Endodermal cell (in vitro differentiated cells): ENCODE data around the gene SFRP4. TPM values are rescaled to one million over a fixed set of nuclear protein-coding genes. Genes with fewer than 3 reads are reported as not detected.

Experiments
- DNase-seq: peaks from one replicate; pipeline ENCODE4 v3.0.0-alpha.2; 2017
- H3K27ac ChIP-seq: 2 replicates; pipeline ENCODE4 v1.5.1; 2013; ENCODE audit warnings: mild to moderate bottlenecking, low read depth, low read length, moderate library complexity
- H3K27me3 ChIP-seq: 2 replicates; pipeline ENCODE4 v1.6.1; 2013; ENCODE audit warnings: mild to moderate bottlenecking, low read length, moderate library complexity; ENCODE audit not compliant: insufficient read depth, control insufficient read depth, poor library complexity, severe bottlenecking
- H3K36me3 ChIP-seq: 2 replicates; pipeline ENCODE4 v1.7.0; 2013; ENCODE audit warnings: mild to moderate bottlenecking, low read length, moderate library complexity; ENCODE audit not compliant: control insufficient read depth, insufficient read depth
- H3K4me1 ChIP-seq: one replicate; pipeline ENCODE4 v1.7.0; 2013; ENCODE audit warnings: low read length; ENCODE audit not compliant: control insufficient read depth, insufficient read depth
- H3K4me3 ChIP-seq: 2 replicates; pipeline ENCODE4 v1.5.1; 2013; ENCODE audit warnings: mild to moderate bottlenecking, low read length, moderate library complexity
- H3K9ac ChIP-seq: 2 replicates; pipeline ENCODE4 v1.6.1; 2013; ENCODE audit warnings: mild to moderate bottlenecking, low read length, moderate library complexity; ENCODE audit not compliant: poor library complexity, severe bottlenecking; ENCODE audit errors: extremely low read depth
- H3K9me3 ChIP-seq: 2 replicates; pipeline ENCODE4 v1.6.1; 2013; ENCODE audit warnings: mild to moderate bottlenecking, low read length, moderate library complexity; ENCODE audit not compliant: control insufficient read depth
- H3K27ac Mint-ChIP-seq: 2 replicates; pipeline ENCODE4 v1.8.0; 2020; ENCODE audit warnings: mixed read lengths
- H3K27me3 Mint-ChIP-seq: 2 replicates; pipeline ENCODE4 v1.8.0; 2021; ENCODE audit warnings: mild to moderate bottlenecking, mixed read lengths; ENCODE audit not compliant: insufficient read depth
- H3K36me3 Mint-ChIP-seq: 2 replicates; pipeline ENCODE4 v1.8.0; 2020; ENCODE audit warnings: low read depth, mixed read lengths
- H3K4me1 Mint-ChIP-seq: 2 replicates; pipeline ENCODE4 v1.8.0; 2020; ENCODE audit warnings: mixed read lengths
- H3K4me3 Mint-ChIP-seq: 2 replicates; pipeline ENCODE4 v1.8.0; 2020; ENCODE audit warnings: mild to moderate bottlenecking, moderate library complexity, mixed read lengths
- H3K9me3 Mint-ChIP-seq: 2 replicates; pipeline ENCODE4 v1.8.0; 2020; ENCODE audit warnings: mild to moderate bottlenecking, mixed read lengths
- CTCF ChIP-seq: fragments of 200-600 bp; sonication (generic); conservative IDR thresholded peaks from 2 replicates; pipeline ENCODE4 v1.5.0; 2021; ENCODE audit warnings: antibody characterized with exemption, mild to moderate bottlenecking
- WGBS, 2 experiments: methylation state at CpG; one replicate each; pipeline versions ENCODE4 v1.1.5 to v1.1.7; 2013; ENCODE audit warnings: missing lambda C conversion rate in 2 of 2, mixed read lengths in 1 of 2; ENCODE audit not compliant: insufficient coverage in 1 of 2, insufficient read length in 1 of 2; 5-methylcytosine and 5-hydroxymethylcytosine counted together
- total RNA-seq, 2 donors: library from RNA; stranded (reverse); fragmentation: NEBNext Ultra II Directional in 1 of 2; extraction: Animal tissue kit (Norgen Biotek cat#: 25700) in 1 of 2; gene quantifications; 2 replicates in 1 of 2; 3 replicates in 1 of 2; pipeline ENCODE4 v1.2.1, GENCODE V29; 2021

The SFRP4 gene
- total RNA-seq, 2 donors from 2014 or later, result not detected

GRCh38 chr7:37901236-37901827 is 15.3 kb downstream of the SFRP4 start:
- peak; percentile 79 for TF ChIP-seq CTCF

GRCh38 chr7:37899712-37900247 is 16.8 kb downstream of the SFRP4 start:
- no peaks in the 10 kb centered on the region for H3K9me3 ChIP-seq
- no peaks in the 10 kb centered on the region for H3K36me3 ChIP-seq
- no peak overlapping the region for H3K4me3 ChIP-seq
- Mint-ChIP-seq H3K4me1 (no peaks in the 10 kb centered on the region), H3K27ac (no peak overlapping the region), H3K4me3 (no peak overlapping the region), H3K36me3 (no peaks in the 10 kb centered on the region), H3K27me3 (peaks cover 1% of the 10 kb centered on the region), H3K9me3 (no peaks in the 10 kb centered on the region)
- H3K27me3 ChIP-seq, result no peaks in the 10 kb centered on the region
- no peak overlapping the region for H3K27ac ChIP-seq
- 87% methylated on average over 3 of the region's 3 CpGs; no CpG with 5 or more reads in 1 of the 2 experiments for WGBS, 2 experiments
- no peaks in the 10 kb centered on the region for H3K4me1 ChIP-seq
- H3K9ac ChIP-seq, result no peak overlapping the region
- no peak for TF ChIP-seq CTCF
- DNase-seq, result no peak

More at GRCh38 chr7:37901236-37901827, 15.3 kb downstream of the SFRP4 start:
- H3K4me3 Mint-ChIP-seq, result no peak overlapping the region
- H3K27me3 ChIP-seq, result no peaks in the 10 kb centered on the region
- no peaks in the 10 kb centered on the region for H3K36me3 ChIP-seq
- no peak overlapping the region for H3K27ac ChIP-seq
- 25 to 48% methylated on average over 2 to 6 of the region's 6 CpGs for WGBS, 2 experiments
- no peaks in the 10 kb centered on the region for H3K4me1 Mint-ChIP-seq
- no peak overlapping the region for H3K9ac ChIP-seq
- H3K4me1 ChIP-seq, result no peaks in the 10 kb centered on the region
- no peak for DNase-seq
- no peak overlapping the region for H3K27ac Mint-ChIP-seq
- H3K27me3 Mint-ChIP-seq, result peaks cover 4% of the 10 kb centered on the region
- no peaks in the 10 kb centered on the region for H3K36me3 Mint-ChIP-seq
- H3K4me3 ChIP-seq, result no peak overlapping the region
- H3K9me3 ChIP-seq, result no peaks in the 10 kb centered on the region
- no peaks in the 10 kb centered on the region for H3K9me3 Mint-ChIP-seq

- Histone ChIP-seq H3K36me3 (no peaks in the 10 kb centered on the region), H3K4me3 (no peak overlapping the region), H3K4me1 (no peaks in the 10 kb centered on the region), H3K9ac (no peak overlapping the region), H3K9me3 (no peaks in the 10 kb centered on the region), H3K27ac (no peak overlapping the region), H3K27me3 (no peaks in the 10 kb centered on the region)
- no peaks in the 10 kb centered on the region for H3K9me3 Mint-ChIP-seq
- H3K36me3 Mint-ChIP-seq, result no peaks in the 10 kb centered on the region
- H3K4me1 Mint-ChIP-seq, result no peaks in the 10 kb centered on the region
- WGBS, 2 experiments, result 86 to 93% methylated on average over 1 to 3 of the region's 3 CpGs
- DNase-seq, result no peak
- H3K27ac Mint-ChIP-seq, result no peak overlapping the region
- TF ChIP-seq CTCF, result no peak
- H3K4me3 Mint-ChIP-seq, result no peak overlapping the region
- H3K27me3 Mint-ChIP-seq, result no peaks in the 10 kb centered on the region
Measured at GRCh38 chr7:37894671-37895070, 21.9 kb downstream of the SFRP4 start.
